GM04504 (cell line): ENCODE results near the gene DEFB131A.
A peak's percentile ranks its signal among the peaks of the same experiment; 100 is the strongest.
"Not testable (repeated sequence)": the region's sequence is repeated elsewhere in the genome, so short reads cannot be mapped to it uniquely, and the experiment has no call there.

Experiments used
- DNase-seq: peaks from one replicate; pipeline ENCODE4 v3.0.0-alpha.2; 2012; ENCODE audit warnings: low read depth

DEFB131A gene

DNA sequence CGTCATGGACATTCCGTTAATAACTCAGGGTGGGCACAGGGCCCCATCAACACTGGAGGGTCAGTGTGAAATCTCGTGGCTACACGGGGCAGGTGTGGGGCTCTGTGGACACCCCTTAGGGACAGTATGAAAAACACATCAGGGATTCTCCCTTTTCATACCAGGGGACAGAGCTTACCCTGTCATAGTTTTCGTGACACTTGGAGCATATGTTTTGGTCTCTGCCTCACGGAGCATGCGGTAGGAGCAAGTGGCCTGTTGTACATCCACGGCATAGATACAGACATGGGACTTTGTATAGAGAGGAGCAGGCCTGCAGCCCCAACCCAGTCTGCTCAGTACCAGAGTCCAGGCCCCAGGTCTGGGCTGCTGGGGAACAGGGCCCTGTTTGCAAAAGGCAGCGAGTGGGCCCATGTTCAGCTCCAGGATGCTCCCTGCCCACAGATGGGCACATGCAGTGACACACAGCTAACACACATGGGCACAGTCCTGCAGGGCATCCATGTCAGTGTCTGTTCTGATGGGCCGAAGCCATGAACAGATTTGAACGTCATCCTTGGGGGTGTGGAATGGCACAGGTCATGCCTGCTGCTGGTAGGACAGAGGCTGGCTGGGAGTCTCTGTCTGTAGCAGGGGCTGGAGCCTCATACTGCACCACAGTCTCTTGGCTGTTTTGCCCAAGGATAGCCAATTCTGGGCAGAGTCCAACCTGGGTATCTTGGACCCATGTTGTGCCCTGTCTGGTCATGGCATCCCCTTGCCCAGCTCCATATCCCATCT is 50.2 kb downstream of the DEFB131A start:
- not testable (repeated sequence) for DNase-seq

DNA sequence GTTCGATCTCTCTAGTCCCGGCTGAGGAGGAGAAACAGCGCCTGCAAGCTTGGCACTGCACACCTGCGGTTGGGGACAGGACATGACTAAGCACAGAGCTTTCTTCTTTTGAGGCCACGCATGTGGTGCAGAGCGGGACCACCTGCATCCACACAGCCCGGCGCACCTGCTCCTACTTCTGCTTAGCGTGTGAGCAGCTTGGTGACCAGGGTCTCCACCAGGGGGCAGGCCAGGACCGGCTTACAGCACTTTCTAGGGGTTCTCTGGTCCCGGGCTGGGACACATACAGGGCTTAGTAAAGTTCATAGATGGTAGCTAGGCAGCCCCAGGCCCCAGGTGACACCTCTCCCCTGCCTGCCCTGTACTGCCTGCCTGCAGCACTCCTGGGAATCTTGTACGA is 51.2 kb downstream of the DEFB131A start:
- peak; percentile 3 for DNase-seq

GRCh38 chr4:9497575-9498467 is 53.6 kb downstream of the DEFB131A start:
- DNase-seq, result not testable (repeated sequence)

- DNase-seq, result not testable (repeated sequence)
Observed at GRCh38 chr4:9498468-9499040, 54.3 kb downstream of the DEFB131A start.

GRCh38 chr4:9499974-9500487 is 55.8 kb downstream of the DEFB131A start:
- not testable (repeated sequence) for DNase-seq
